CD4-positive, alpha-beta T cell (primary cell): Measurements from ENCODE around the gene OPCML. TPM values are rescaled to one million over a fixed set of nuclear protein-coding genes. Genes with fewer than 3 reads are reported as not detected.

Experiments
- ATAC-seq: fragments of 200-7000 bp; cut with Tn5 transposase; one replicate; pipeline ENCODE4 v1.10.0; 2022; ENCODE audit warnings: mild to moderate bottlenecking; ENCODE audit not compliant: poor library complexity
- CTCF ChIA-PET: fragments of 350-600 bp; sonication (Branson Sonifier 250); formaldehyde crosslinking; loops from one replicate; lab custom pipeline; 2021; ENCODE audit warnings: antibody characterized with exemption, inconsistent platforms; lab: Charles Lee
- POLR2A ChIA-PET: fragments of 350-600 bp; sonication (Branson Sonifier 250); formaldehyde crosslinking; loops from one replicate; lab custom pipeline; 2021; ENCODE audit warnings: antibody characterized with exemption, inconsistent platforms; lab: Charles Lee
- DNase-seq, 14 experiments: peaks; one replicate each; pipeline ENCODE4 v3.0.0-alpha.2; 2013 to 2020; ENCODE audit warnings: mixed read lengths in 2 of 14
- H3K27ac ChIP-seq, 2 donors: one replicate each; pipeline versions ENCODE4 v1.5.1 to v1.7.0; 2013; ENCODE audit warnings: low read length in 2 of 2, low read depth in 1 of 2, mild to moderate bottlenecking in 1 of 2
- H3K27me3 ChIP-seq, 2 experiments: 1 replicate in 1 of 2; 2 replicates in 1 of 2; pipeline versions ENCODE4 v1.6.1 to v1.7.0; 2013; ENCODE audit warnings: low read length in 2 of 2, control low read depth in 1 of 2, mild to moderate bottlenecking in 1 of 2, moderate library complexity in 1 of 2; ENCODE audit not compliant: insufficient read depth in 2 of 2, control insufficient read depth in 1 of 2
- H3K36me3 ChIP-seq: one replicate; pipeline ENCODE4 v1.6.1; 2013; ENCODE audit warnings: low read length, control low read depth; ENCODE audit not compliant: insufficient read depth
- H3K4me1 ChIP-seq: one replicate; pipeline ENCODE4 v1.6.1; 2013; ENCODE audit warnings: low read length, control low read depth; ENCODE audit not compliant: insufficient read depth
- H3K4me3 ChIP-seq: one replicate; pipeline ENCODE4 v1.5.1; 2013; ENCODE audit warnings: mild to moderate bottlenecking, low read length, moderate library complexity
- H3K9me3 ChIP-seq, 2 experiments: 1 replicate in 1 of 2; 2 replicates in 1 of 2; pipeline versions ENCODE4 v1.6.1 to v1.7.0; 2013; ENCODE audit warnings: low read length in 2 of 2, mild to moderate bottlenecking in 2 of 2, control low read depth in 1 of 2, moderate library complexity in 1 of 2; ENCODE audit not compliant: control insufficient read depth in 1 of 2, insufficient read depth in 1 of 2
- H3K27ac Mint-ChIP-seq: one replicate; pipeline ENCODE4 v1.8.0; 2020; ENCODE audit warnings: mixed read lengths
- H3K27me3 Mint-ChIP-seq: one replicate; pipeline ENCODE4 v1.8.0; 2021; ENCODE audit warnings: mixed read lengths
- H3K36me3 Mint-ChIP-seq: one replicate; pipeline ENCODE4 v1.8.0; 2021; ENCODE audit warnings: low read depth, mixed read lengths
- H3K4me1 Mint-ChIP-seq: one replicate; pipeline ENCODE4 v1.8.0; 2021; ENCODE audit warnings: low read depth, mixed read lengths
- H3K4me3 Mint-ChIP-seq: one replicate; pipeline ENCODE4 v1.8.0; 2020; ENCODE audit warnings: mild to moderate bottlenecking, mixed read lengths
- H3K9me3 Mint-ChIP-seq: one replicate; pipeline ENCODE4 v1.8.0; 2020; ENCODE audit warnings: mixed read lengths
- intact Hi-C, 2 experiments: fragments of 100-400 bp; cut with DNase I in 1 of 2; cut with micrococcal nuclease in 1 of 2; formaldehyde crosslinking; loops; one replicate each; pipeline versions ENCODE4 v1.15.1 to v1.9.0; 2023 to 2025; cut with DNase I, micrococcal nuclease
- total RNA-seq, 174 experiments: library from RNA in 2 of 174; stranded (reverse) in 2 of 174; gene quantifications; one replicate each; pipeline ENCODE4 v1.2.3 and lab custom pipeline; 2021 to 2026
- TF ChIP-seq, protein P1 (sequence below): fragments of 200-600 bp; IDR thresholded peaks from one replicate; pipeline ENCODE4 v1.8.0; 2022; ENCODE audit warnings: antibody characterized with exemption, mild to moderate bottlenecking

OPCML gene
- total RNA-seq, 2 experiments from 2014 or later = not detected

DNA sequence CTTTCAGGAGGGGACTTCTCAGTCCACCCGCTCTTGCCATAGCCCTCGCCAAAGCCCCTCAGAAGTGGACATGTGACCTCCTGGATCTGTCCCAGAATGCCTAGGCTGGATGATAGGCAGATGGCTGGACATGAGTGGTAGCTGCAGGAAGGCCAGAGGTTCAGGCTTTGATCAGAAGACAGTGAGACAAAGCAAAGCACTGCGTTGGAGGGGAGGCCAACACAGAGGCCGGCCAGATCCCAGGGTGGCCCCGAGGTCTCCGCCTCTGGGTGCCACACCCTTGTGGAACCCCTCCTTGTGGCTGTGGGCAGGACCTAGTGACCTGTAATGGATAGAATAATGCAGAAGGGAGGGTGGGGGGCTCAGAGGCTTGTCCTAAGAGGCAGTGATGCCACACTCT is 147.6 kb downstream of the OPCML start:
- no peak for ATAC-seq
- TF ChIP-seq, protein P1, sequence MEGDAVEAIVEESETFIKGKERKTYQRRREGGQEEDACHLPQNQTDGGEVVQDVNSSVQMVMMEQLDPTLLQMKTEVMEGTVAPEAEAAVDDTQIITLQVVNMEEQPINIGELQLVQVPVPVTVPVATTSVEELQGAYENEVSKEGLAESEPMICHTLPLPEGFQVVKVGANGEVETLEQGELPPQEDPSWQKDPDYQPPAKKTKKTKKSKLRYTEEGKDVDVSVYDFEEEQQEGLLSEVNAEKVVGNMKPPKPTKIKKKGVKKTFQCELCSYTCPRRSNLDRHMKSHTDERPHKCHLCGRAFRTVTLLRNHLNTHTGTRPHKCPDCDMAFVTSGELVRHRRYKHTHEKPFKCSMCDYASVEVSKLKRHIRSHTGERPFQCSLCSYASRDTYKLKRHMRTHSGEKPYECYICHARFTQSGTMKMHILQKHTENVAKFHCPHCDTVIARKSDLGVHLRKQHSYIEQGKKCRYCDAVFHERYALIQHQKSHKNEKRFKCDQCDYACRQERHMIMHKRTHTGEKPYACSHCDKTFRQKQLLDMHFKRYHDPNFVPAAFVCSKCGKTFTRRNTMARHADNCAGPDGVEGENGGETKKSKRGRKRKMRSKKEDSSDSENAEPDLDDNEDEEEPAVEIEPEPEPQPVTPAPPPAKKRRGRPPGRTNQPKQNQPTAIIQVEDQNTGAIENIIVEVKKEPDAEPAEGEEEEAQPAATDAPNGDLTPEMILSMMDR = no peak
- Histone ChIP-seq H3K27ac (no peak overlapping the region), H3K36me3 (no peaks in the 10 kb centered on the region), H3K9me3 (peaks cover 0 to 10% of the 10 kb centered on the region in 2 experiments), H3K27me3 (peaks cover 0 to 5% of the 10 kb centered on the region in 2 experiments), H3K4me1 (no peaks in the 10 kb centered on the region), H3K4me3 (no peak overlapping the region)
- no peak overlapping the region for H3K27ac Mint-ChIP-seq
- intact Hi-C loops = no loop called here
- no peaks in the 10 kb centered on the region for H3K4me1 Mint-ChIP-seq
- DNase-seq = no peak
- ChIA-PET CTCF (no interaction called here), POLR2A (no interaction called here)
- no peaks in the 10 kb centered on the region for H3K9me3 Mint-ChIP-seq
- H3K36me3 Mint-ChIP-seq = no peaks in the 10 kb centered on the region
- H3K4me3 Mint-ChIP-seq = no peak overlapping the region
- peaks cover 5% of the 10 kb centered on the region for H3K27me3 Mint-ChIP-seq

DNA sequence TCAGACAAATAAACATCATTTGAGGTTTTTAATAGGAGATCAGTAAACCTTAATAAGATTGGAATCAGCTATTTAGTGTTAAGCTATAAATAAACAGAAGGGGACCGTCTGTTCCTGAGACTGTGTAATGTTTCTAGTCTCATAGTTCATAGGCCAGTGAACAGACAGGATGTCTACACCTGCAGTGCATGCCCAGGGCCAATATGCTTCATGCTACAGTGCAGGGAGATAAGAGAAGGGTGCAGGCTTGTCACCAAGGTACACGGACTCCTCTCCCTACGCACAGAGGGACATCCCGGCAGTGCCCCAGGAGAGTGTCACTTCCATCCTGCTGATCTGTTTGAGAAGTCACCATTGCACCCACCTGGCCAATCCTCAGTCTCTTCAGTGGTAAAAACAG is 148.6 kb downstream of the OPCML start:
- ChIA-PET POLR2A (no interaction called here), CTCF (no interaction called here)
- H3K4me1 Mint-ChIP-seq = no peaks in the 10 kb centered on the region
- TF ChIP-seq, protein P1 = no peak
- Histone ChIP-seq H3K4me3 (no peak overlapping the region), H3K36me3 (no peaks in the 10 kb centered on the region), H3K9me3 (peaks cover 0 to 10% of the 10 kb centered on the region in 2 experiments), H3K4me1 (no peaks in the 10 kb centered on the region), H3K27ac (no peak overlapping the region), H3K27me3 (peaks cover 0 to 5% of the 10 kb centered on the region in 2 experiments)
- no peaks in the 10 kb centered on the region for H3K9me3 Mint-ChIP-seq
- no peak for DNase-seq
- no peak for ATAC-seq
- H3K27ac Mint-ChIP-seq = no peak overlapping the region
- H3K4me3 Mint-ChIP-seq = no peak overlapping the region
- intact Hi-C loops = no loop called here
- peaks cover 5% of the 10 kb centered on the region for H3K27me3 Mint-ChIP-seq
- H3K36me3 Mint-ChIP-seq = no peaks in the 10 kb centered on the region

DNA sequence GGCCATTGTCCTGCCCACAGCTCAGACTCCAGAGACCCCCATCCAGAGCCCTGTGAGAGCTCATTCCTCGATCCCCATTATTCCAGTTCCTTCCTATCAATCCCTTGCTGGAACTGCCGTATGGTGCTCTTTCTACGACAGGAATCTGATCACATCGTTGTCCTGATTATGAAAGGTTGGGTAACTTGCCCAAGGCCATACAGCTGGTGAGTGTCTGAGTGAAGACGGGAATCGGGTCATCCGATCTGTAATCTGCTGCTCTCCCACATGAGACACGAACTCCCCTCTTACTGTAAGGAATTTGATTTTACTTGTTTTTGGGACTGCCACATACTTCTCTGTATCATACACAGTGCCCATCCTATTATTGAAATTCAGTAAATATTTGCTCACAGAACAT is 149.1 kb downstream of the OPCML start:
- ChIA-PET POLR2A (no interaction called here), CTCF (no interaction called here)
- Mint-ChIP-seq H3K9me3 (no peaks in the 10 kb centered on the region), H3K4me1 (no peaks in the 10 kb centered on the region), H3K36me3 (no peaks in the 10 kb centered on the region), H3K4me3 (no peak overlapping the region), H3K27ac (no peak overlapping the region), H3K27me3 (peaks cover 5% of the 10 kb centered on the region)
- H3K27ac ChIP-seq = no peak overlapping the region
- H3K36me3 ChIP-seq = no peaks in the 10 kb centered on the region
- ATAC-seq = no peak
- no peak overlapping the region for H3K4me3 ChIP-seq
- no peak for DNase-seq
- no peaks in the 10 kb centered on the region for H3K4me1 ChIP-seq
- TF ChIP-seq, protein P1 = no peak
- peaks cover 0 to 5% of the 10 kb centered on the region in 2 experiments for H3K27me3 ChIP-seq
- H3K9me3 ChIP-seq = peaks cover 0 to 10% of the 10 kb centered on the region in 2 experiments
- intact Hi-C loops = no loop called here
